GM12878 (cell line): ENCODE results near the gene RLIM. TPM values are rescaled to one million over a fixed set of nuclear protein-coding genes. Genes with fewer than 3 reads are reported as not detected.

Experiments used
- ATAC-seq: fragments of 200-7000 bp; cut with Tn5 transposase; 3 replicates; pipeline ENCODE4 v1.9.1; 2020; ENCODE audit warnings: mild to moderate bottlenecking, moderate library complexity
- BruUV-seq: library from RNA; stranded (reverse); fragments of 400-500 nt; replicated peaks from 2 replicates; lab custom pipeline; 2021; lab: Mats Ljungman, UMichigan
- CTCF ChIA-PET: fragments of 300-600 bp; sonication (Branson Sonifier 250); formaldehyde crosslinking; extraction: SDS; loops from one replicate; lab custom pipeline; 2021; ENCODE audit warnings: inconsistent platforms; lab: Yijun Ruan, JAX
- POLR2A ChIA-PET: fragments of 350-600 bp; formaldehyde crosslinking; extraction: SDS; loops from one replicate; lab custom pipeline; 2021; ENCODE audit warnings: inconsistent platforms; lab: Charles Lee
- RAD21 ChIA-PET: fragments of 300-600 bp; sonication (Branson Sonifier 250); formaldehyde crosslinking; loops from one replicate; lab custom pipeline; 2023; ENCODE audit warnings: antibody characterized with exemption; ENCODE audit not compliant: unreplicated experiment; lab: Charles Lee
- SMC1A ChIA-PET: fragments of 300-600 bp; sonication (Branson Sonifier 250); formaldehyde crosslinking; loops from one replicate; lab custom pipeline; 2023; ENCODE audit not compliant: unreplicated experiment, uncharacterized antibody; lab: Charles Lee
- DNase-seq: peaks from one replicate; pipeline ENCODE4 v3.0.0-alpha.2; 2011; ENCODE audit warnings: low read depth, low spot score
- FAIRE-seq: peaks from 3 replicates; lab custom pipeline; 2011; peaks lifted over from hg19 to GRCh38; lab: Jason Lieb, UNC
- H2AFZ ChIP-seq: 2 replicates; pipeline ENCODE4 v1.6.0; 2011; ENCODE audit warnings: low read depth, low read length, control low read depth; ENCODE audit not compliant: control insufficient read depth
- H3K27ac ChIP-seq: 2 replicates; pipeline ENCODE4 v1.5.1; 2011; ENCODE audit warnings: control low read depth; ENCODE audit not compliant: control insufficient read depth, insufficient read depth
- H3K27me3 ChIP-seq, 2 experiments: replicated peaks in 1 of 2; 2 replicates each; pipeline versions ENCODE4 v1.6.0 to v1.6.1; 2011; ENCODE audit warnings: low read length in 1 of 2; ENCODE audit not compliant: control insufficient read depth in 2 of 2, insufficient read depth in 2 of 2
- H3K36me3 ChIP-seq, 2 experiments: 2 replicates each; pipeline ENCODE4 v1.5.1; 2011; ENCODE audit warnings: low read length in 1 of 2; ENCODE audit not compliant: control insufficient read depth in 2 of 2, insufficient read depth in 2 of 2
- H3K4me1 ChIP-seq: 2 replicates; pipeline ENCODE4 v1.6.1; 2011; ENCODE audit warnings: mild to moderate bottlenecking, low read length, moderate library complexity, mixed read lengths; ENCODE audit not compliant: control insufficient read depth, insufficient read depth
- H3K4me2 ChIP-seq: 2 replicates; pipeline ENCODE4 v1.6.0; 2011; ENCODE audit warnings: control low read depth; ENCODE audit not compliant: control insufficient read depth, insufficient read depth
- H3K4me3 ChIP-seq: fragments of 200-600 bp; sonication (generic); 2 replicates; pipeline ENCODE4 v1.5.1; 2016
- H3K79me2 ChIP-seq: 2 replicates; pipeline ENCODE4 v1.6.0; 2011; ENCODE audit warnings: low read length; ENCODE audit not compliant: control insufficient read depth, insufficient read depth
- H3K9ac ChIP-seq: 2 replicates; pipeline ENCODE4 v1.8.0; 2011; ENCODE audit warnings: low read length, control low read depth, mixed read lengths; ENCODE audit not compliant: control insufficient read depth, insufficient read depth
- H3K9me3 ChIP-seq: replicated peaks from 3 replicates; pipeline ENCODE4 v1.5.1; 2011; ENCODE audit warnings: mild to moderate bottlenecking, low read length; ENCODE audit not compliant: control insufficient read depth, insufficient read depth
- H4K20me1 ChIP-seq: 2 replicates; pipeline ENCODE4 v1.6.0; 2011; ENCODE audit not compliant: control insufficient read depth, insufficient read depth
- ASH2L ChIP-seq: fragments of 300-600, 200-600 bp; sonication (generic); IDR thresholded peaks from 2 replicates; pipeline ENCODE4 v1.6.1; 2017; ENCODE audit warnings: low read depth, mild to moderate bottlenecking, borderline replicate concordance
- E2F8 ChIP-seq: fragments of 450-650 bp; IDR thresholded peaks from 2 replicates; pipeline ENCODE4 v1.6.1; 2018; ENCODE audit warnings: mild to moderate bottlenecking, low read depth, moderate library complexity; ENCODE audit not compliant: partially characterized antibody
- HDAC2 ChIP-seq: fragments of 200-600 bp; sonication (generic); IDR thresholded peaks from 2 replicates; pipeline ENCODE4 v1.6.1; 2017
- IKZF1 ChIP-seq: fragments of 450-650 bp; conservative IDR thresholded peaks from 2 replicates; pipeline ENCODE4 v1.6.1; 2017; ENCODE audit warnings: antibody characterized with exemption, mild to moderate bottlenecking
- NR2C2 ChIP-seq: IDR thresholded peaks from 2 replicates; pipeline ENCODE4 v1.6.1; 2011; ENCODE audit warnings: borderline replicate concordance, low read depth; ENCODE audit not compliant: control insufficient read depth, insufficient read length
- SRF ChIP-seq, 2 experiments: IDR thresholded peaks; 2 replicates each; pipeline ENCODE4 v1.6.1; 2011; ENCODE audit warnings: low read depth in 2 of 2, low read length in 2 of 2, mild to moderate bottlenecking in 1 of 2, moderate library complexity in 1 of 2
- ZNF274 ChIP-seq: IDR thresholded peaks from one replicate; pipeline ENCODE4 v1.8.0; 2011; ENCODE audit not compliant: insufficient read length, insufficient read depth
- ZNF622 ChIP-seq: fragments of 450-650 bp; IDR thresholded peaks from 2 replicates; pipeline ENCODE4 v1.6.1; 2017; ENCODE audit warnings: mild to moderate bottlenecking, inconsistent platforms
- ZSCAN29 ChIP-seq: fragments of 450-650 bp; IDR thresholded peaks from 2 replicates; pipeline ENCODE4 v1.6.1; 2017; ENCODE audit warnings: mild to moderate bottlenecking, moderate library complexity
- WGBS: methylation state at CpG from one replicate; pipeline ENCODE4 v1.1.6; 2016; ENCODE audit warnings: low lambda C conversion rate; ENCODE audit not compliant: insufficient replicate concordance, insufficient coverage; ENCODE audit errors: missing lambda C conversion rate; 5-methylcytosine and 5-hydroxymethylcytosine counted together
- in situ Hi-C: fragments of 300-500 bp; cut with MboI; formaldehyde crosslinking; loops from 9 replicates; pipeline ENCODE4 v1.14.3; 2018; ENCODE audit warnings: mixed read lengths
- intact Hi-C: fragments of 100-400 bp; cut with micrococcal nuclease; formaldehyde crosslinking; loops from one replicate; pipeline ENCODE4 v1.14.2; 2022; ENCODE audit not compliant: unreplicated experiment
- polyA plus RNA-seq, 11 experiments: library from polyadenylated mRNA; depleted of rRNA in 4 of 11; unstranded in 6 of 11; stranded (reverse) in 5 of 11; fragments of >200 nt; fragmentation: Nextera tagmentation in 4 of 11; fragmentation: Illumina TruSeq in 1 of 11; extraction: Ambion mirVana in 4 of 11; extraction: Trizol in 1 of 11; gene quantifications; 1 replicate in 1 of 11; 2 replicates in 10 of 11; pipeline versions ENCODE4 v1.2.1 to v1.2.3, GENCODE V29; 2011 to 2016; ENCODE audit warnings: inconsistent platforms in 2 of 11, missing spikeins in 2 of 11, low read depth in 1 of 11
- total RNA-seq, 4 experiments: library from RNA; depleted of rRNA in 3 of 4; stranded (reverse); fragments of >200 nt in 3 of 4; fragmentation: Illumina TruSeq in 1 of 4; extraction: Trizol in 1 of 4; gene quantifications; 2 replicates each; pipeline versions ENCODE4 v1.2.1 to v1.2.3, GENCODE V29; 2013 to 2021
- TF ChIP-seq, protein P1 (sequence below): fragments of 450-650 bp; IDR thresholded peaks from 2 replicates; pipeline ENCODE4 v1.6.1; 2017; ENCODE audit warnings: mild to moderate bottlenecking, moderate library complexity

The RLIM gene
- total and polyA plus RNA-seq, 10 of the 15 experiments (the other 5 are each of a cell fraction or from before 2014, with no cell fraction given), result 4.0 to 33.9 (median 15.1) TPM

GRCh38 chrX:74578137-74578536, 36.3 kb downstream of the RLIM start (continued):
- TF ChIP-seq E2F8 (no peak), IKZF1 (no peak), NR2C2 (no peak)

GRCh38 chrX:74557378-74557777, 57.0 kb downstream of the RLIM start:
- no peak overlapping the region for H2AFZ ChIP-seq

More at GRCh38 chrX:74557378-74557777, 57.0 kb downstream of the RLIM start:
- Histone ChIP-seq H3K36me3 (no peaks in the 10 kb centered on the region), H3K79me2 (no peaks in the 10 kb centered on the region), H3K4me1 (no peaks in the 10 kb centered on the region), H3K4me2 (no peak overlapping the region), H3K4me3 (no peak overlapping the region), H3K9ac (no peak overlapping the region), H4K20me1 (no peaks in the 10 kb centered on the region), H3K27ac (no peak overlapping the region), H3K9me3 (no peaks in the 10 kb centered on the region), H3K27me3 (no peaks in the 10 kb centered on the region)
- intact Hi-C loops, result no loop called here
- DNase-seq (no peak), FAIRE-seq (no peak), ATAC-seq (no peak)
- POLR2A ChIA-PET, result no interaction called here
- SMC1A ChIA-PET, result no interaction called here
- BruUV-seq, result no TSS peak
- 28% methylated on average over 2 of the region's 2 CpGs for WGBS
- RAD21 ChIA-PET, result no interaction called here
- in situ Hi-C loops, result no loop called here
- CTCF ChIA-PET, result no interaction called here
- no peak for TF ChIP-seq ZNF622
- TF ChIP-seq ASH2L, result no peak
- no peak for TF ChIP-seq ZNF274
- TF ChIP-seq SRF (IDR thresholded peaks at IDR 0.05; ENCODE audit: low read depth in 2 of 2, low read length in 2 of 2), result no peak
- no peak for TF ChIP-seq HDAC2
- TF ChIP-seq, protein P1, sequence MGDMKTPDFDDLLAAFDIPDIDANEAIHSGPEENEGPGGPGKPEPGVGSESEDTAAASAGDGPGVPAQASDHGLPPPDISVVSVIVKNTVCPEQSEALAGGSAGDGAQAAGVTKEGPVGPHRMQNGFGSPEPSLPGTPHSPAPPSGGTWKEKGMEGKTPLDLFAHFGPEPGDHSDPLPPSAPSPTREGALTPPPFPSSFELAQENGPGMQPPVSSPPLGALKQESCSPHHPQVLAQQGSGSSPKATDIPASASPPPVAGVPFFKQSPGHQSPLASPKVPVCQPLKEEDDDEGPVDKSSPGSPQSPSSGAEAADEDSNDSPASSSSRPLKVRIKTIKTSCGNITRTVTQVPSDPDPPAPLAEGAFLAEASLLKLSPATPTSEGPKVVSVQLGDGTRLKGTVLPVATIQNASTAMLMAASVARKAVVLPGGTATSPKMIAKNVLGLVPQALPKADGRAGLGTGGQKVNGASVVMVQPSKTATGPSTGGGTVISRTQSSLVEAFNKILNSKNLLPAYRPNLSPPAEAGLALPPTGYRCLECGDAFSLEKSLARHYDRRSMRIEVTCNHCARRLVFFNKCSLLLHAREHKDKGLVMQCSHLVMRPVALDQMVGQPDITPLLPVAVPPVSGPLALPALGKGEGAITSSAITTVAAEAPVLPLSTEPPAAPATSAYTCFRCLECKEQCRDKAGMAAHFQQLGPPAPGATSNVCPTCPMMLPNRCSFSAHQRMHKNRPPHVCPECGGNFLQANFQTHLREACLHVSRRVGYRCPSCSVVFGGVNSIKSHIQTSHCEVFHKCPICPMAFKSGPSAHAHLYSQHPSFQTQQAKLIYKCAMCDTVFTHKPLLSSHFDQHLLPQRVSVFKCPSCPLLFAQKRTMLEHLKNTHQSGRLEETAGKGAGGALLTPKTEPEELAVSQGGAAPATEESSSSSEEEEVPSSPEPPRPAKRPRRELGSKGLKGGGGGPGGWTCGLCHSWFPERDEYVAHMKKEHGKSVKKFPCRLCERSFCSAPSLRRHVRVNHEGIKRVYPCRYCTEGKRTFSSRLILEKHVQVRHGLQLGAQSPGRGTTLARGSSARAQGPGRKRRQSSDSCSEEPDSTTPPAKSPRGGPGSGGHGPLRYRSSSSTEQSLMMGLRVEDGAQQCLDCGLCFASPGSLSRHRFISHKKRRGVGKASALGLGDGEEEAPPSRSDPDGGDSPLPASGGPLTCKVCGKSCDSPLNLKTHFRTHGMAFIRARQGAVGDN, result no peak
- TF ChIP-seq ZSCAN29, result no peak
- no peak for TF ChIP-seq IKZF1
